HepG2 (cell line): ENCODE data around the gene TPRA1. TPM values are rescaled to one million over a fixed set of nuclear protein-coding genes. Genes with fewer than 3 reads are reported as not detected.

Experiments used
- ATAC-seq: fragments of 200-7000 bp; cut with Tn5 transposase; 3 replicates; pipeline ENCODE4 v1.9.1; 2020; ENCODE audit warnings: mild to moderate bottlenecking, moderate library complexity
- BruUV-seq: library from RNA; stranded (reverse); fragments of 400-500 nt; replicated peaks from 2 replicates; lab custom pipeline; 2021; lab: Mats Ljungman, UMichigan
- CTCF ChIA-PET: fragments of 300-600 bp; formaldehyde crosslinking; extraction: SDS; loops from one replicate; lab custom pipeline; 2021; ENCODE audit warnings: low total read pairs, inconsistent platforms, low intra/inter-chr PET ratio; lab: Yijun Ruan, JAX
- POLR2A ChIA-PET: fragments of 350-600 bp; sonication (Branson Sonifier 250); formaldehyde crosslinking; loops from one replicate; lab custom pipeline; 2020; ENCODE audit warnings: antibody characterized with exemption, inconsistent platforms; lab: Yijun Ruan, JAX
- DNase-seq: peaks from one replicate; pipeline ENCODE4 v3.0.0-alpha.2; 2015; ENCODE audit warnings: low spot score
- FAIRE-seq: peaks from 3 replicates; lab custom pipeline; 2011; peaks lifted over from hg19 to GRCh38; lab: Jason Lieb, UNC
- H2AFZ ChIP-seq: one replicate; pipeline ENCODE4 v1.6.1; 2011; ENCODE audit warnings: low read length, inconsistent platforms
- H3K27ac ChIP-seq: fragments of 300-600 bp; 3 replicates; pipeline ENCODE4 v1.8.0; 2011; ENCODE audit warnings: mixed run types, mild to moderate bottlenecking, mixed read lengths, low read length, inconsistent platforms; ENCODE audit not compliant: insufficient read depth; ENCODE audit errors: extremely low read length
- H3K27me3 ChIP-seq, 2 experiments: fragments of 200-600 bp in 1 of 2; 2 replicates in 1 of 2; 3 replicates in 1 of 2; pipeline versions ENCODE4 v1.6.0 to v1.8.0; 2011; ENCODE audit warnings: low read length in 2 of 2, mild to moderate bottlenecking in 2 of 2, moderate library complexity in 2 of 2, inconsistent platforms in 1 of 2; ENCODE audit not compliant: insufficient read depth in 2 of 2, control insufficient read depth in 1 of 2
- H3K36me3 ChIP-seq, 2 experiments: fragments of 200-600 bp in 1 of 2; replicated peaks in 1 of 2; 2 replicates in 1 of 2; 3 replicates in 1 of 2; pipeline versions ENCODE4 v1.5.1 to v1.8.0; 2011; ENCODE audit warnings: low read length in 2 of 2, inconsistent platforms in 1 of 2; ENCODE audit not compliant: insufficient read depth in 2 of 2, control insufficient read depth in 1 of 2
- H3K4me1 ChIP-seq: 2 replicates; pipeline ENCODE4 v1.5.1; 2012; ENCODE audit warnings: low read length, inconsistent platforms; ENCODE audit not compliant: insufficient read depth
- H3K4me2 ChIP-seq: 2 replicates; pipeline ENCODE4 v1.6.0; 2011; ENCODE audit warnings: low read depth, low read length, inconsistent platforms
- H3K4me3 ChIP-seq, 3 experiments: fragments of 200-600 bp in 1 of 3; sonication (generic), shearing (Covaris generic) in 1 of 3; replicated peaks in 1 of 3; 2 replicates each; pipeline ENCODE4 v1.5.1; 2011 to 2016; ENCODE audit warnings: low read length in 3 of 3, inconsistent platforms in 2 of 3, low read depth in 2 of 3, mild to moderate bottlenecking in 2 of 3, control low read depth in 1 of 3, mixed read lengths in 1 of 3; ENCODE audit not compliant: insufficient read depth in 1 of 3
- H3K79me2 ChIP-seq: one replicate; pipeline ENCODE4 v1.6.1; 2011; ENCODE audit warnings: low read length, inconsistent platforms; ENCODE audit not compliant: insufficient read depth
- H3K9ac ChIP-seq: 2 replicates; pipeline ENCODE4 v1.6.0; 2011; ENCODE audit warnings: mild to moderate bottlenecking, low read depth, low read length, inconsistent platforms; ENCODE audit not compliant: insufficient read depth
- H3K9me3 ChIP-seq: 2 replicates; pipeline ENCODE4 v1.5.1; 2012; ENCODE audit warnings: mild to moderate bottlenecking, low read length
- H4K20me1 ChIP-seq: 2 replicates; pipeline ENCODE4 v1.6.0; 2011; ENCODE audit warnings: inconsistent platforms, mild to moderate bottlenecking, low read length, moderate library complexity; ENCODE audit not compliant: insufficient read depth
- AGO2 ChIP-seq: fragments of 200-400 bp; formaldehyde crosslinking; optimal IDR thresholded peaks from 2 replicates; pipeline ENCODE3; 2017; ENCODE audit warnings: mild to moderate bottlenecking, low read depth, low read length, moderate library complexity
- ASH2L ChIP-seq: fragments of 300-600, 200-600 bp; sonication (generic); IDR thresholded peaks from 2 replicates; pipeline ENCODE4 v1.7.0; 2017; ENCODE audit warnings: low read depth, mild to moderate bottlenecking, moderate library complexity, mixed read lengths, low read length; ENCODE audit not compliant: insufficient read length
- CSRNP2 ChIP-seq: sonication (generic); formaldehyde crosslinking; conservative IDR thresholded peaks from 2 replicates; pipeline ENCODE4 v1.8.0; 2022; ENCODE audit warnings: low read depth, missing genetic modification reagents
- GTF2F1 ChIP-seq: fragments of 150-350 bp; IDR thresholded peaks from 2 replicates; pipeline ENCODE4 v1.6.1; 2014; ENCODE audit warnings: low read length
- HINFP ChIP-seq: sonication (generic); formaldehyde crosslinking; IDR thresholded peaks from 2 replicates; pipeline ENCODE4 v1.4.0; 2020; ENCODE audit warnings: low read depth, mild to moderate bottlenecking, missing genetic modification reagents
- ISX ChIP-seq: sonication (generic); formaldehyde crosslinking; conservative IDR thresholded peaks from 2 replicates; pipeline ENCODE4 v1.5.0; 2020; ENCODE audit warnings: missing genetic modification reagents
- MTF2 ChIP-seq: sonication (generic); formaldehyde crosslinking; IDR thresholded peaks from 2 replicates; pipeline ENCODE4 v1.5.0; 2020; ENCODE audit warnings: missing genetic modification reagents, borderline replicate concordance
- PBX3 ChIP-seq: sonication (generic); formaldehyde crosslinking; IDR thresholded peaks from 2 replicates; pipeline ENCODE4 v1.8.1; 2023; ENCODE audit warnings: missing genetic modification reagents, inconsistent platforms, borderline replicate concordance
- TAF15 ChIP-seq: fragments of 200-400 bp; formaldehyde crosslinking; IDR thresholded peaks from one replicate; pipeline ENCODE4 v1.6.1; 2018; ENCODE audit warnings: mild to moderate bottlenecking, low read depth, low read length; ENCODE audit not compliant: poor library complexity, severe bottlenecking
- ZMYM4 ChIP-seq: sonication (generic); formaldehyde crosslinking; IDR thresholded peaks from 2 replicates; pipeline ENCODE4 v1.8.1; 2023; ENCODE audit warnings: mild to moderate bottlenecking, missing genetic modification reagents
- ZNF17 ChIP-seq: sonication (generic); formaldehyde crosslinking; IDR thresholded peaks from 2 replicates; pipeline ENCODE4 v1.5.0; 2020; ENCODE audit warnings: mild to moderate bottlenecking, missing genetic modification reagents
- ZNF367 ChIP-seq: sonication (generic); formaldehyde crosslinking; IDR thresholded peaks from 2 replicates; pipeline ENCODE4 v1.4.0; 2020; ENCODE audit warnings: missing genetic modification reagents, borderline replicate concordance
- ZNF607 ChIP-seq: sonication (generic); formaldehyde crosslinking; IDR thresholded peaks from 2 replicates; pipeline ENCODE4 v1.5.1; 2020; ENCODE audit warnings: missing genetic modification reagents, mild to moderate bottlenecking, borderline replicate concordance
- ZSCAN22 ChIP-seq: sonication (generic); formaldehyde crosslinking; IDR thresholded peaks from 2 replicates; pipeline ENCODE4 v1.4.0; 2020; ENCODE audit warnings: mild to moderate bottlenecking, missing genetic modification reagents
- WGBS: methylation state at CpG from one replicate; pipeline ENCODE4 v1.1.6; 2017; ENCODE audit warnings: low lambda C conversion rate; 5-methylcytosine and 5-hydroxymethylcytosine counted together
- in situ Hi-C: cut with HindIII; loops from 2 replicates; pipeline ENCODE4 v1.10.0; 2017; ENCODE audit warnings: low pct_unique_long_range_greater_than_20kb; ENCODE audit not compliant: extremely low pct_ligation_motif_present
- intact Hi-C: fragments of 100-400 bp; cut with micrococcal nuclease; formaldehyde crosslinking; loops from one replicate; pipeline ENCODE4 v1.10.0; 2022; ENCODE audit not compliant: unreplicated experiment
- polyA plus RNA-seq, 8 experiments: library from polyadenylated mRNA; depleted of rRNA in 3 of 8; stranded (reverse) in 7 of 8; unstranded in 1 of 8; fragments of >200 nt; fragmentation: Illumina TruSeq in 4 of 8; extraction: Trizol in 4 of 8; gene quantifications; 2 replicates each; pipeline versions ENCODE4 v1.2.1 to v1.2.3, GENCODE V29; 2011 to 2016; ENCODE audit warnings: low read depth in 4 of 8, missing spikeins in 1 of 8, mixed read lengths in 1 of 8; ENCODE audit not compliant: insufficient read depth in 1 of 8
- total RNA-seq, 5 experiments: library from RNA; depleted of rRNA; stranded (reverse); fragments of >200 nt; fragmentation: Illumina TruSeq; extraction: Trizol; gene quantifications; 2 replicates each; pipeline ENCODE4 v1.2.3, GENCODE V29; 2016; ENCODE audit warnings: low read depth in 1 of 5

TPRA1 gene
- total and polyA plus RNA-seq, 2 of the 13 experiments (the other 11 are each of a cell fraction or from before 2014, with no cell fraction given) = 25.4 to 25.8 TPM

DNA sequence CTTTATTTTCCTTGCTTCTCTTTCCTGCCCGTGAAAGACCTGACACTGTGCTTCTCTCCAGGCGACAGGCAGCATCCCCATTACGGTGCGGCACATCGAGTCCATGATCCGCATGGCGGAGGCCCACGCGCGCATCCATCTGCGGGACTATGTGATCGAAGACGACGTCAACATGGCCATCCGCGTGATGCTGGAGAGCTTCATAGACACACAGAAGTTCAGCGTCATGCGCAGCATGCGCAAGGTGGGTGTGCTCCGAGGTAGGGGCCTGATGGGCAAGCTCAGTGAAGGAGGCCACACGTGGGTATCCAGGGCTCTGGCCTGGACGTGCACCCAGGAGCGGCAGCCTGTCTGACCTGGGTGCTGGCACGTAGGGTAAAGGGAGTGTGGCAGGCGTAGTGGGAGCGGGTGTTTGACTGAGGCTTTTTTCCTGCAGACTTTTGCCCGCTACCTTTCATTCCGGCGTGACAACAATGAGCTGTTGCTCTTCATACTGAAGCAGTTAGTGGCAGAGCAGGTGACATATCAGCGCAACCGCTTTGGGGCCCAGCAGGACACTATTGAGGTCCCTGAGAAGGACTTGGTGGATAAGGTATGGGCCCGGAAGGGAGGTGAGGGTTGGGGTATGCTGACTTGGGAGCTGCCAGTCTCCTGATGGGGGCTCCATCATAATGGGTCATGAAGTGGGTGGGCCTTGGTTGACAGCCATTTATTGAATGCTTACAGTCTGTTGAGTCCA lies 30.3 kb upstream of the TPRA1 start:
- no peaks in the 10 kb centered on the region for H4K20me1 ChIP-seq
- 98% methylated on average over 32 of the region's 32 CpGs for WGBS
- peaks cover 30 to 60% of the 10 kb centered on the region in 2 experiments for H3K36me3 ChIP-seq
- CTCF ChIA-PET = no interaction called here
- intact Hi-C loops (no loop called here), in situ Hi-C loops (no loop called here)
- H3K27me3 ChIP-seq = no peaks in the 10 kb centered on the region
- POLR2A ChIA-PET = no interaction called here
- no peaks in the 10 kb centered on the region for H3K79me2 ChIP-seq
- no peak overlapping the region for H3K4me3 ChIP-seq
- no peak for DNase-seq
- no peaks in the 10 kb centered on the region for H3K4me1 ChIP-seq
- no peak overlapping the region for H3K4me2 ChIP-seq
- ATAC-seq = no peak
- H2AFZ ChIP-seq = no peak overlapping the region
- no peak overlapping the region for H3K9ac ChIP-seq
- FAIRE-seq = no peak
- no peaks in the 10 kb centered on the region for H3K9me3 ChIP-seq
- H3K27ac ChIP-seq = no peak overlapping the region
- no peak for TF ChIP-seq ISX (CRISPR knock-in tag)
- no peak for TF ChIP-seq ASH2L
- TF ChIP-seq AGO2 = peak; percentile 32
- TF ChIP-seq ZNF607 (CRISPR knock-in tag) = no peak
- TF ChIP-seq ZNF17 (CRISPR knock-in tag) = no peak
- TF ChIP-seq, all 625 proteins: peak for 1
- no TSS peak for BruUV-seq

- intact Hi-C loops = no loop called here
- 98% methylated on average over 11 of the region's 11 CpGs for WGBS
- FAIRE-seq (no peak), DNase-seq (no peak), ATAC-seq (no peak)
- H3K27me3 ChIP-seq = no peaks in the 10 kb centered on the region
- H2AFZ ChIP-seq = no peak overlapping the region
- peaks cover 34 to 79% of the 10 kb centered on the region in 2 experiments for H3K36me3 ChIP-seq
- POLR2A ChIA-PET = no interaction called here
- BruUV-seq = no TSS peak
- CTCF ChIA-PET = no interaction called here
- no peak overlapping the region for H3K27ac ChIP-seq
- no peaks in the 10 kb centered on the region for H3K79me2 ChIP-seq
- H3K4me1 ChIP-seq = no peaks in the 10 kb centered on the region
- no peak overlapping the region for H3K9ac ChIP-seq
- no peaks in the 10 kb centered on the region for H3K9me3 ChIP-seq
- H4K20me1 ChIP-seq = no peaks in the 10 kb centered on the region
- H3K4me3 ChIP-seq = no peak overlapping the region
- no peak overlapping the region for H3K4me2 ChIP-seq
- in situ Hi-C loops = no loop called here
- TF ChIP-seq ZMYM4 (no peak), GTF2F1 (no peak), CSRNP2 (no peak), MTF2 (CRISPR knock-in tag) (no peak), ZSCAN22 (CRISPR knock-in tag) (no peak), HINFP (no peak), ZNF367 (CRISPR knock-in tag) (no peak), TAF15 (no peak), PBX3 (no peak)
Observed at GRCh38 chr3:127618891-127619290, 28.4 kb upstream of the TPRA1 start.
